ENCODE results near the gene ADAP1. TPM values are rescaled to one million over a fixed set of nuclear protein-coding genes. Genes with fewer than 3 reads are reported as not detected.

Gene ADAP1
- total RNA-seq, 1 experiment from 2014 or later, result 6.2 TPM

DNA sequence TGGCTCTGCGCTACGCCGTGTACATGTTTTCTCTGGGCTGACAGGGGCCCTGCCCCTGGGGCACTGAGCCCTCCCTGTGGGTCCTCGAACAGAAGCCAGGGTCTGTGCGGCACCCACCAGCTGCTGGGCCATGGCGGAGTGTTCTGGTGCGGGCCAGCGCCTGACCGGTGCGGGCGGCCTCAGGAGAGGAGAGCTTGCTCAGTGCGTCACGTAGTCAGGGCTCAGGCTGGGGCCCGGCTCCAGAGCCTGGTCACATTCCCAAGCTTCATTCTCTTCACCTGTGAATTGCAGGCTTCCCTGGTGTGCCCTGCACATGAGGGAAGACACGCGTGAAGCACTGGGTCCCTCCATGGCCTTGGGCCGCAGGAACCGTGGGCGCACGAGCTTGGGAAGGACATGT lies 62.7 kb downstream of the ADAP1 start:
- peaks cover 41 to 80% (median 73%) of the 10 kb centered on the region in 3 experiments for H3K36me3 Mint-ChIP-seq (ENCODE audit: insufficient read depth in 1 of 3, low read depth in 3 of 3)
- no peaks in the 10 kb centered on the region for H3K27me3 ChIP-seq (ENCODE audit: insufficient read depth, low read length)
- WGBS (ENCODE audit: extremely low coverage, insufficient read length, low lambda C conversion rate), result no CpG with 5 or more reads among the region's 20 CpGs

More for the DNA sequence above, 62.7 kb downstream of the ADAP1 start:
- Histone ChIP-seq H3K56ac (ENCODE audit: insufficient read length, low read depth, low read length) (no peak overlapping the region), H3K23ac (ENCODE audit: insufficient read length, low read depth, low read length) (no peak overlapping the region), H4K20me1 (ENCODE audit: control insufficient read depth, insufficient read depth, insufficient read length) (peaks cover 3% of the 10 kb centered on the region), H4K8ac (replicated peaks; ENCODE audit: insufficient read length, low read depth, low read length) (no peak overlapping the region), H4K5ac (ENCODE audit: insufficient read length, low read depth, low read length) (no peak overlapping the region), H3K9me3 (ENCODE audit: control insufficient read depth, low read depth, low read length) (no peaks in the 10 kb centered on the region), H3K18ac (ENCODE audit: insufficient read length, low read depth, low read length) (no peak overlapping the region), H3K79me2 (ENCODE audit: insufficient read depth, low read length) (no peaks in the 10 kb centered on the region; the same call in 1 of the 2 replicates), H2BK12ac (ENCODE audit: insufficient read length, low read depth, low read length) (no peak overlapping the region), H4K91ac (ENCODE audit: insufficient read length, low read depth, low read length) (no peak overlapping the region), H3K27ac (ENCODE audit: insufficient read length, low read depth, low read length) (no peak overlapping the region), H2BK20ac (ENCODE audit: low read depth, low read length, poor library complexity, severe bottlenecking) (no peak overlapping the region), H2BK5ac (ENCODE audit: insufficient read length, low read length) (no peak overlapping the region), H2AK5ac (ENCODE audit: insufficient read length, low read length) (no peak overlapping the region), H3K4me2 (ENCODE audit: insufficient read depth, insufficient read length, low read length) (no peak overlapping the region), H2AFZ (ENCODE audit: low read length) (no peak overlapping the region), H3K9ac (ENCODE audit: extremely low read depth, insufficient read length, low read length) (no peak overlapping the region), H3K14ac (ENCODE audit: insufficient read depth, low read length) (no peak overlapping the region), H3K4me1 (ENCODE audit: insufficient read depth, low read length) (no peaks in the 10 kb centered on the region), H3K23me2 (ENCODE audit: insufficient read length, low read depth, low read length, poor library complexity, severe bottlenecking) (no peaks in the 10 kb centered on the region), H2BK120ac (ENCODE audit: low read depth, low read length, poor library complexity, severe bottlenecking) (no peak overlapping the region), H2BK15ac (ENCODE audit: low read depth, low read length) (no peak overlapping the region), H3T11ph (ENCODE audit: low read length) (no peak overlapping the region), H3K4ac (ENCODE audit: low read depth, low read length) (no peak overlapping the region), H3K79me1 (ENCODE audit: insufficient read depth, low read depth, low read length, poor library complexity, severe bottlenecking) (no peaks in the 10 kb centered on the region)
- H3K4me1 Mint-ChIP-seq, result peaks cover 0 to 4% of the 10 kb centered on the region in 2 experiments; a peak in 1 of 4 replicates
- no peaks in the 10 kb centered on the region for H3K9me3 Mint-ChIP-seq
- H3K4me3 Mint-ChIP-seq, result no peak overlapping the region
- H3K27me3 Mint-ChIP-seq (ENCODE audit: low read depth), result peaks cover 1% of the 10 kb centered on the region; the same call in 1 of the 2 replicates
- no peak for DNase-seq
- no peak overlapping the region for H3K27ac Mint-ChIP-seq
- TF ChIP-seq, protein P1, sequence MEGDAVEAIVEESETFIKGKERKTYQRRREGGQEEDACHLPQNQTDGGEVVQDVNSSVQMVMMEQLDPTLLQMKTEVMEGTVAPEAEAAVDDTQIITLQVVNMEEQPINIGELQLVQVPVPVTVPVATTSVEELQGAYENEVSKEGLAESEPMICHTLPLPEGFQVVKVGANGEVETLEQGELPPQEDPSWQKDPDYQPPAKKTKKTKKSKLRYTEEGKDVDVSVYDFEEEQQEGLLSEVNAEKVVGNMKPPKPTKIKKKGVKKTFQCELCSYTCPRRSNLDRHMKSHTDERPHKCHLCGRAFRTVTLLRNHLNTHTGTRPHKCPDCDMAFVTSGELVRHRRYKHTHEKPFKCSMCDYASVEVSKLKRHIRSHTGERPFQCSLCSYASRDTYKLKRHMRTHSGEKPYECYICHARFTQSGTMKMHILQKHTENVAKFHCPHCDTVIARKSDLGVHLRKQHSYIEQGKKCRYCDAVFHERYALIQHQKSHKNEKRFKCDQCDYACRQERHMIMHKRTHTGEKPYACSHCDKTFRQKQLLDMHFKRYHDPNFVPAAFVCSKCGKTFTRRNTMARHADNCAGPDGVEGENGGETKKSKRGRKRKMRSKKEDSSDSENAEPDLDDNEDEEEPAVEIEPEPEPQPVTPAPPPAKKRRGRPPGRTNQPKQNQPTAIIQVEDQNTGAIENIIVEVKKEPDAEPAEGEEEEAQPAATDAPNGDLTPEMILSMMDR (conservative IDR thresholded peaks at IDR 0.05), result no peak

All from H9 (cell line).